HG03571 (cell line): ENCODE results near the gene GPR161.

Experiments used
- ATAC-seq: cut with Tn5 transposase; IDR thresholded peaks from one replicate; pipeline ENCODE4 v1.9.1; 2021; ENCODE audit not compliant: unreplicated experiment

Gene GPR161

DNA sequence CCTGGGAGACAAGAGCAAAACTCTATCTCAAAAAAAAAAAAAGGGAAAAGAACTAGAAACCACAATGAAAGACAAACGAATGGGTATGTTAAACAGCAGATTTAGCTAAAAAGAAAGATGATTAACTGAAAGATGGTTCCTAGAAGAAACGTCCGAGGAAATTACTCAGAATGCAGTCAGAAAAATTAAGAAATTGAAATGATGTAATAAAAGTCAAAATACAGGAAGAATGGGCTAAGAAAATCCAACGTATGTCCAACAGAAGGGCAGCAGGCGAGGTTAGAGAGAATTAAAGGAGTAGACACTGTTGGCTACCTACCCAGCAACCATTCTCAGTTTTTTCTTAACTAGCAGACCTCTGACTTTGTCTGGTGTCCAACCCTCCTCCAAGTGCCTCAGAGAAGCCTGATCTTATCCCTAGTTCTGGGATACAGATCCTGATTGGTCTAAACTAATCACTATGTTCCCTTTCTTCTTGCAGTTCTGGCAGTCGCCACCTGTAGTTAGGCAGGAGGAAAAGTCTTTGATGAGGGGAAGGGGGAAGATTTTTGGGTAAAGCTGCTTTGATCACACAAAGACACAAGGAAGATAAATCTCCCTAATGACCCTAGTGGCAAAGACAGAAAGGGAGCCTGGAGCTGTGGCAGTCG lies 25.7 kb downstream of the GPR161 start:
- no peak for ATAC-seq

GRCh38 chr1:168106274-168106673 lies 30.5 kb downstream of the GPR161 start:
- no peak for ATAC-seq

- ATAC-seq: no peak
Observed at GRCh38 chr1:168105846-168106245, 30.9 kb downstream of the GPR161 start.

DNA sequence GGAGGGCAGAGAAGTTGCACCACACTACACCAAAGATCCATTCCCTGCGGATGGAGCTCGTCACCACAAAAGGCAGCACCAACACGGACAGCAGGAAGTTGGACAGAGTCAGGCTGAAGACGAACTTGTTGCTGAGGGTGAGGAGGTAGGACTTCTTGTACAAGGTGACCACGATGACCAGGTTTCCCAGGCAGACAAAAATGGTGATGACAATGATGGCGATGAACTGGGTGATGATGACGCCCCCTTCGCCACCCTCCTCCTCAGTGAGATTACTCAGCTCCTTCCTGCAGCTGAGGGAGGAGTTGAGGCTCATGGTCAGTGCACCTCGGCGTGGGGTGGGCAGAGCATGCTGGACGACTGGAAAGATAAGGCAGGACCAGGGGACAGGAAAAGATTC lies 32.2 kb downstream of the GPR161 start:
- ATAC-seq: no peak

DNA sequence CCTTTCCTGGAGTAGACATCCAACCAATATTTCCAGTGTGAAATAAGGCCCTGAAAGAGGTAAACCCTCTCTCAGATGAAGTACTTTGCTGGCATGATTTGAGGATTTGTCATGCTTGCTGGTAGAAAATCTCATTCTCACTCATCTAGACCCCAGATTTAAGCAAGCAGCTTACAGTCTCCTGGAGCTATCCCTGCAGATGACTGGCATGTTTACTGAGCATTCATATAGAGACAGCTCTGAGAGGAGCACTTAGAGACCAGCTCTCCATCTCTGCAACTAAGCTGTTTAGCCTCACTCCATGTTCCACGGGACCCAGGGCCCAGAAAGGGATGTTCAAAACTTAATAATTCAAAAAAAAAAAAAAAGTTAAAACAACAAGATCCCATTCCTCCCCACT lies 34.2 kb downstream of the GPR161 start:
- no peak for ATAC-seq

DNA sequence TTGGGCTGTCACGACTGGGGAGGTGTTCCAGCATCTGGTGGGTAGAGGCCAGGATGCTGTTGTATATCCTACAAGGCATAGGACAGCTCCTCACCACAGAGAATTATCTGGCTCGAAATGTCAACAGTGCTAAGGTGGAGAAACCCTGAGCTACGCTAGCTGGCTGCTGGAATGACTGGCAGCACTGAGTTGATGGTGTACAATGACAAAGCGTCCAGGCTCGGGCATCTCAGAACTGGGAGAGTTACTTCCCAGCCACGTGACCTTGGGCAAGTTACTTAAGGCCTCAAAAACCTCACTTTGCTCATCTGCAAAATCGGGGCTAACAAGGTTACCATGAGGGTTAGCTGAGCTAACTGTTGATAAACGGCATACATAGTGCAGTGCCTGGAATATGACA lies 35.4 kb downstream of the GPR161 start:
- ATAC-seq: no peak

DNA sequence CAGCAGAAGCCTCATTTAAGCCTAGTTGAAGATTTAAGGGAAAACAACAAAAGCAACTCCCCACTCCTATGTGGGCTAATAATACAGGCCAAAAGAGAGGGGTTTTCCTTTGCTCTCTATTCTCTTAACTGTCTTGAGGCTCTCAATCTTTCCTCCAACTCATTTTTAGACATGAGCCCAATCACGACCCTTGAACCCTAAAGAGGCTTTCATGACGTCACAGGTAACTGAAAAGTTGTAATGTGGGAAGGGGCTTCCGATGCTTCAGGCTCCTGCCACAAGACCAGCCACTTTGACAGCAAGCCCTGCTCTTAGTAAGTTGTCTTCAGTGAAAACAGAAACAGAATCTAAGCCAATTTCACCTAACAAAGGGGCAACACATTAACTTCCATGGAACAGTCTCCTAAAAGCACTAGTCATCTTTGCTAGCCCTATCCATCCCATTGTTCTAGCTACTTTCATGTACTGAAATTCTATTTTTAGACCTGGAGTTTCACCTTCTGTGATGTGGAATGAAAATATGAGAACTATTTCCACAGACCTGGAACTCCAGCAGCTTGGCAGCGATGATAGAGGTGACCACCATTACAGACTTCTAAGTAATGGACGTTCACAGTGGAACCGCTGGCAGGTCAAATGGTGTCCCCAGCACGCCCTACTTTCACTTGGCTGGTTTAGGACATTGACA lies 36.3 kb downstream of the GPR161 start:
- ATAC-seq: no peak

DNA sequence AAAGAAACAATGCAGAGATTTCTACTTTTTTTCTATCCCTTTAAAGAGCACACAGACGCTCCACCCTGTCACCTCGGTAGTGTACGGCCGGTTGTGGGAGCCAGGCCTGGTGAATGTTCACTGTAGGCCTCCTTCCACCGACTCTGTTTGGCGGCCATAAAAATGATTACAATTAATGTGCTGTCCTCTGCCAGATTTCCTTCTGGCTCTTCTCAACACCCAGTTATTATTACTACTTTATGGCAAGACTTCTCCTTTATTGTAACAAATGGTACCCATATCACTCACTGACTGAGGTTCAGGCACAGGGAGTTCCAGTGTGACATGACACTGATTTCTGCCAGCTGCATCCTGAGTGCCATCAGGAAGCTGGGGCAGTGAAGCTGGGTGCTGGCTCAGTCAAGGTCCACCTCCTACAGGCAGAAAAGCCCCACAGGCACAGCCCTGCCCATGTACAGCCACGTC lies 37.4 kb downstream of the GPR161 start:
- no peak for ATAC-seq

DNA sequence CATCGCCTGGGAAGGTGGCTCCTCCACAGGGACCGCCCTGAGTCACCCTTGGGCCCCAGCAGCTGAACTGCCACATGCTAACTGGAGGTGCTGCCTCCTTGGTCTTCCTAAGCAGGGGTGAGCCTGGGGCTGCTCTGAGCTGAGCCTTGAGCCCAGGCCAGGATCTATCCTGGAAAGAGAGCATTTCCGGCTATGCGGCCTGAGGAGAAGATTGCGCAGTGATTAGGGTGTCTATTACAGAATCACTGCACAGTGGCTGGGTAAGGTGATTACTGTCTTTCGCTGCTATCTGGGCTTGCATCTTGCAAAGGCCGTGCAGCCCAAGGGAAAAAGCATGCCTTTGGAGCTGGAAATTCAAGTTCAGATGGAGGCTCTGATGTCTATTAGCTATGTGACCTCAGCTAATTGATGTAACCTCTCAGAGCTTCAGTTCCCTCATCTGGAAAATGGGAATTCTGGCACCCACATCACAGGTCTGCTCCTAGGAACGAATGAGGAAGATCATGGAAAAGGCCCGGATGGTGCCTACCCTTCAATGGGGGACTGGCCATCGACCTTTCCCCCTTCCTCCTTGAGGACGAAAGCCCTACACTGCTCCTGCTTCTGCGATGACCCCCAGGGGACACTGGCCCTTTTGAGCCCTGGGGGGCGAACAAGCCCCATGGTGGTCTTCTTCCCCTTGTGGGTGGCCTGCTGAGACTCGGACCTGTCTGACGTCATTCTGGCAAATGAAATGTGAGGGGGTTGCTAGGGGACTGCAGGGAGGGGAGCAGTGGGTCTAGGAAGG lies 38.0 kb downstream of the GPR161 start:
- ATAC-seq: no peak

DNA sequence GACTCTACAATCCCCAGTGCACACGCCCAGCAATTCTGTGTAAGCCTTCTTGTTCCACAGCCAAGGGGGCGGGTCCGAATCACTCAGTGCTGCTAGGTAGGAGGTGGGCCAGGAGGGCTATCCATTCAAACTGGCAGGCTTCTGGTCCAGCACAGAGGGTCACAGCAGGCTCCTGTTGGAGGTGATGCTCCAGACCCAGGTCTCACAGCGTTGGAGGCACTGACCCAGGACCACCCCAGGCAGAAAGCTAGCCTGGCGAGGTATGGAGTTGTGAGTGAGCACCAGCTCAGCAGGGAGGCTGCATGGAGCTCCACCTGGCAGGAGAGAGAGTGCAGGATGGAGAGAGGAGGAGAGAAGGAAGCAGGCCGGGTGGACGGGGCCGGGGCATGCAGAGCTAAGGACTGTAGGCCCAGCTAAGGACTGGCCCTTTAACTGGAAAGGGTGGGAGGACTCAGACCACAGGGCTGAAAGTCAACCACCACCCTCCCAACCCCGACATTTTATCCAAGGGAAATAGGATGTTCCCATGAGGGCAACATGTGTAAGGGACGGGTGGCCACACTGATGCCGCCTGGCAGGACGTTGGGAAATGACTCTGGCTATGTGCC lies 38.7 kb downstream of the GPR161 start:
- no peak for ATAC-seq

GRCh38 chr1:168096296-168097165 lies 40.2 kb downstream of the GPR161 start:
- ATAC-seq: no peak

GRCh38 chr1:168095476-168095875 lies 41.3 kb downstream of the GPR161 start:
- no peak for ATAC-seq

- ATAC-seq: no peak
Observed at GRCh38 chr1:168093616-168094015, 43.1 kb downstream of the GPR161 start.

DNA sequence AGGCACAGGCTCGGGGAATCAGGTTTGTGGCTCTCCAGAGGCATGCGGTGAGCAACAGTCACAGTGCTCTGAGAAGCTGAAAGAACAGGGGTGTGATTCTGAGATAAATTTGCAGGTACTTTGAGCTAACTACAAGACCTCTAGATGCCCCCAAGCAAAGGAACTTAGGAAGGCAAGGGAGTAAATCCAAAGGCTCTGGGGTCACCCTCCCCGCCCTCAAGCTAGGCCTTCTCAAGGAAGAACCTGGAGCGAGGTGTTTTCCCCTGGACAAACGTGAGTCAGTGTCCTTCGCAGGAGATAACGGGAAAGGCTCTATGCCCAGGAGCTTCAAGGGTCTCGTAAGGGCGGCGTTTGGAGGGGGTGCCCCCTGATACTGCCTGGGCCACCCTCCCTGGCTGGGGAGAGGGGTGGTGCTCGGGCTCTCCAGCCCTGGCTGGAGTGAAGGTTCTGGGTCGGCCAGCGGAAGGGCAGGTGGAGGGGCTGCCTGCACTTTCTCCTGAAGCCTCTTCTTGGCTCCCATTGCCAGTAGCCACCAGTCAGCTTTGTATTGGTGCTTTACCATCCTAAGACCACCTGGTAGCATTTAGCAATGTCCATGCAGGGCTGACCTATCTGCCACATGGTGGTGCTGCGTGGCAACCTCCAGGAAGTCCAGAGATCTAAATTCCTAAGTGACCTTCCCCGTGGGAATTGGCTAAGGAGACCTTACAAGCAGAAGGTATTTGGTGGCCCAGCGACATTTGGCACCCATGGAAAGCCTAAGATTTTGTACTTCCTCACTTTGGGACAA lies 44.0 kb downstream of the GPR161 start:
- ATAC-seq: no peak

GRCh38 chr1:168091720-168092550 lies 44.8 kb downstream of the GPR161 start:
- ATAC-seq: no peak

DNA sequence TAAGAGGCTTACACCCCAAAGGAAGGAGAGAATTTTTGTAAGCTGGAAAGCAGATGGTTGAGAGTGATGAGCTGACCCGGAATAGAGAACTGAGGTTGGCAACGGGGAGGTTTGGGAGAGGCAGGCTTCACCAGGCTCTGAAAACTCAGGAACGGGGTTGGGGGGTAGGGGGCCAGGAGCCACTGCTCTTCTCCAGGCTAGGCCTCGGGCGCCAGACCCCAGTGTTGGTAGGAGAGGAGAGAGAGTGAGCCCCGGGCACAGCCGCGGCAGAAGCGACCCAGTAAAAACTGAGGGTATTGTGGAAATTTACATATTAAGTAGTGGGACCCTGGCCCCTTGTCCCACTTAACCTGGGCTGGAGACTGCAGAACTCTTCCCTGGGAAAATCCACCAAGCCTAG lies 45.7 kb downstream of the GPR161 start:
- no peak for ATAC-seq

DNA sequence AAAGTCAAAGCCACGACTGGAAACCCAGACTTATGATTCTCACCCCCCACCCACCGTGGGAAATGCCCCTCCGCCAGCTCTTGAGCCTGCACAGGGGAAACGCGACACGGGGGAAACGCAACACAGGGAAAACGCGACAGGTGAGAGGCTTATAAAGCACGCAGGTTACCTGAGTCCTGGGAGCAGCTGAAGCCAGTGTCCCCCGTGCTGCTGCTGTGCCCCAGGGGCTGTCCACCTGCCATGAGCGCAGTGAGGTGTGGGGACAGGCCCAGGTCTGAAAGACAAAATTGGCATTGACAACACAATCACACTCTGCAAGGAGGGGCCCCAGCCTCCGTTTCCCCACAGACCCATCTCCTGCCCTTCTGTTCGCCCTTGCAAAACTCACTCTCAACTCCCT lies 46.3 kb downstream of the GPR161 start:
- ATAC-seq: no peak

DNA sequence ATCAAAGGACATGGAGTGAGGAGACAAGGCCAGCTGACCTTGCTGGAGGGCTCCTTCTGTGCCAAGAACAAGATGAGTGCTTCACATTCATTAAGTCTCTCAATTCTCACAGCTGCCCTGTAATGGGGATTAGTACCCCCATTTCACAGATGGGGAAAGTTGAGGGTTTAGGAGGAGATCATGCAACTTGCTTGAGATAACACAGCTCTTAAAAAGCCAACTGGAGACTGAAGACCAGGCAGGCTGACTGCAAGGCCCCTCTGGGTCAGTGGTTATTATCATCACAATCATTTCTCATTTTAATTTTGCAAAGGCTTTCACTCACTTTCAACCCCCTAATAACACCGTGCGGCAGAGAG lies 46.8 kb downstream of the GPR161 start:
- ATAC-seq: no peak

DNA sequence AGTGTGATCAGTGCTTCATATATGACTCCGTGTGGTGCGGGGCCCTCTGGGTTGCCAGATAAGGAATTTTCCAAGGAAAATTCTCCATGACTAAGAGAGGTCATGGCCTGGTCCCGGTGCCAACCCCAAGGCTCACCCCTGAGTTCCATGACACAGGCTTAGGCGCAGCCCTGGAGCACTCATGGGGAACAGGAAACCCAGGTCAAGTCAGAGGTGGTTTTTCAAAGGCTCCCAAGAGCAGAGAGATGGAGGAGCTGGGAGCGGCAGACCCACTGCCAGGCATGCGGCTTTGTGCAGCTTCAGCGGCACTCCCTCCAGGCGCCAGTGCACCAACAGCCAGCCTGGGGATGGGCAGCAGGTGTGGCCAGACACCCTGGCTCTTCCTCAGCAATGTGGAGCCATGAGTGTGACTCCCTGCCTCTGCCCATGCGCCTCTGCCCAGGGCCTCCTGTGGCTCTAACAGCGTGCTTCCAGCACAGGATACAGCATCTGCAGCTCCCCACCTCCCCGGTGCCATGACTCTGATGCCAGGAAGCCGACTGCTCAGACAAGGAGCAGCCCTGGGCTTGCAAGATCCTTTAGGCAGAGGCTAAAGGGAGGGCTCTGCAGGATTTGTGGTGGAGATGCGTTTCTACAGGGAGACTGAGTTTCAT lies 47.3 kb downstream of the GPR161 start:
- no peak for ATAC-seq
